ENCODE data around the gene ATP6V0E2.
A peak's percentile ranks its signal among the peaks of the same experiment; 100 is the strongest.
"Not testable (repeated sequence)": the region's sequence is repeated elsewhere in the genome, so short reads cannot be mapped to it uniquely, and the experiment has no call there.

Gene ATP6V0E2

GRCh38 chr7:149873074-149873969 lies at the start of gene ATP6V0E2:
ATP6V0E2 (plus strand) TSS chr7:149873969; CDS start chr7:149874066, 97 bp downstream.
- peak; percentile 95 for DNase-seq

- DNase-seq: no peak
These were observed 49.4 kb upstream of the ATP6V0E2 start for GRCh38 chr7:149824301-149824741.

GRCh38 chr7:149824748-149825566 lies 48.8 kb upstream of the ATP6V0E2 start:
- DNase-seq: no peak

GRCh38 chr7:149825567-149826343 lies 48.0 kb upstream of the ATP6V0E2 start:
- no peak for DNase-seq

- no peak for DNase-seq
These were observed 47.3 kb upstream of the ATP6V0E2 start for GRCh38 chr7:149826344-149827088.

- DNase-seq: no peak
These were observed 46.4 kb upstream of the ATP6V0E2 start for GRCh38 chr7:149827089-149827981.

- DNase-seq: no peak
These were observed 45.1 kb upstream of the ATP6V0E2 start for GRCh38 chr7:149828357-149829309.

- DNase-seq: not testable (repeated sequence)
These were observed 43.2 kb upstream of the ATP6V0E2 start for GRCh38 chr7:149830527-149830926.

GRCh38 chr7:149830997-149831740 lies 42.6 kb upstream of the ATP6V0E2 start:
- no peak for DNase-seq

GRCh38 chr7:149831741-149832219 lies 42.0 kb upstream of the ATP6V0E2 start:
- DNase-seq: no peak

- no peak for DNase-seq
These were observed 41.3 kb upstream of the ATP6V0E2 start for GRCh38 chr7:149832332-149833041.

- DNase-seq: no peak
These were observed 40.2 kb upstream of the ATP6V0E2 start for GRCh38 chr7:149833495-149834130.

GRCh38 chr7:149834601-149835000 lies 39.2 kb upstream of the ATP6V0E2 start:
- no peak for DNase-seq

GRCh38 chr7:149836434-149836833 lies 37.3 kb upstream of the ATP6V0E2 start:
- no peak for DNase-seq

- DNase-seq: no peak
These were observed 36.1 kb upstream of the ATP6V0E2 start for GRCh38 chr7:149837564-149838223.

GRCh38 chr7:149838224-149838991 lies 35.4 kb upstream of the ATP6V0E2 start, which contains the start of gene ZNF862:
ZNF862 (plus strand) TSS chr7:149838375; CDS start chr7:149838612, 237 bp downstream.
- peak; percentile 99 for DNase-seq

Data from hematopoietic multipotent progenitor cell treated with erythropoietin and hydrocortisone succinate and interleukin-3 and kit ligand, for 4 days (in vitro differentiated cells).